Measurements from ENCODE around the gene EME1. TPM values are rescaled to one million over a fixed set of nuclear protein-coding genes. Genes with fewer than 3 reads are reported as not detected.
"Not testable (repeated sequence)": the region's sequence is repeated elsewhere in the genome, so short reads cannot be mapped to it uniquely, and the experiment has no call there.

The EME1 gene
- total RNA-seq, 1 donor from 2014 or later, result 0.79 TPM

- DNase-seq (ENCODE audit: low read depth in 2 of 2), result peak; percentile 35 to 51
Observed at GRCh38 chr17:50425682-50426471, 52.8 kb downstream of the EME1 start, which contains the start of gene ACSF2. Gene ACSF2, plus strand, starts transcription at chr17:50426218. Its CDS starts 44 bp downstream, at chr17:50426262.

- no peak for DNase-seq (ENCODE audit: low read depth in 2 of 2)
Observed at GRCh38 chr17:50426472-50426782, 53.4 kb downstream of the EME1 start.

- peak; percentile 28 to 63 for DNase-seq (ENCODE audit: low read depth in 2 of 2)
Observed at GRCh38 chr17:50426814-50427787, 54.1 kb downstream of the EME1 start.

- DNase-seq (ENCODE audit: low read depth in 2 of 2), result not testable (repeated sequence)
Observed at GRCh38 chr17:50428126-50428525, 55.1 kb downstream of the EME1 start.

GRCh38 chr17:50428831-50429424 lies 55.9 kb downstream of the EME1 start:
- no peak for DNase-seq (ENCODE audit: low read depth in 2 of 2)

GRCh38 chr17:50429793-50430192 lies 56.8 kb downstream of the EME1 start:
- no peak for DNase-seq (ENCODE audit: low read depth in 2 of 2)

Other genes starting within 250 kb of the EME1 start
- 3.2 and 3.5 TPM in 2 replicates for gene SAMD14, start 243.1 kb upstream of the EME1 start, total RNA-seq
- 16.1 and 25.8 TPM in 2 replicates for gene PPP1R9B, start 222.6 kb upstream of the EME1 start, total RNA-seq
- not detected in 2 replicates for gene SGCA, start 207.2 kb upstream of the EME1 start, total RNA-seq
- 7.2 and 12.5 TPM in 2 replicates for gene COL1A1, start 171.6 kb upstream of the EME1 start, total RNA-seq
- gene TMEM92, start 98.8 kb upstream of the EME1 start, total RNA-seq, result not detected in 2 replicates
- gene XYLT2, start 27.1 kb upstream of the EME1 start, total RNA-seq, result 15.3 and 18.5 TPM in 2 replicates
- 42.1 and 55.8 TPM in 2 replicates for gene MRPL27, start within 50 bp of the EME1 start, total RNA-seq
- gene LRRC59, start 24.3 kb downstream of the EME1 start, total RNA-seq, result 92.3 and 95.9 TPM in 2 replicates
- gene ACSF2, start 53.0 kb downstream of the EME1 start, total RNA-seq, result 4.6 and 5.0 TPM in 2 replicates
- under 0.01 TPM in 1 of 2 replicates, not detected in the other for gene CHAD, start 95.7 kb downstream of the EME1 start, total RNA-seq
- gene RSAD1, start 105.6 kb downstream of the EME1 start, total RNA-seq, result 10.9 and 14.5 TPM in 2 replicates
- gene MYCBPAP, start 135.2 kb downstream of the EME1 start, total RNA-seq, result under 0.01 and 0.20 TPM in 2 replicates
- 0.22 TPM in 1 of 2 replicates, not detected in the other for gene EPN3, start 159.5 kb downstream of the EME1 start, total RNA-seq
- gene SPATA20, start 173.9 kb downstream of the EME1 start, total RNA-seq, result 22.2 and 31.4 TPM in 2 replicates
- gene CACNA1G, start 187.5 kb downstream of the EME1 start, total RNA-seq, result not detected in 2 replicates